HCT116 (cell line): ENCODE data around the gene KMT2C. TPM values are rescaled to one million over a fixed set of nuclear protein-coding genes. Genes with fewer than 3 reads are reported as not detected.

ENCODE experiments used
- ATAC-seq: fragments of 200-7000 bp; cut with Tn5 transposase; 2 replicates; pipeline ENCODE4 v1.9.1; 2020; ENCODE audit warnings: mild to moderate bottlenecking, moderate library complexity
- BruUV-seq: library from RNA; stranded (reverse); fragments of 400-500 nt; replicated peaks from 2 replicates; lab custom pipeline; 2021; lab: Mats Ljungman, UMichigan
- CTCF ChIA-PET: fragments of 300-600 bp; sonication (Branson Sonifier 250); formaldehyde crosslinking; loops from one replicate; lab custom pipeline; 2021; ENCODE audit warnings: antibody characterized with exemption; lab: Charles Lee
- POLR2A ChIA-PET: fragments of 300-600, 350-600 bp; sonication (Branson Sonifier 250); formaldehyde crosslinking; loops from one replicate; lab custom pipeline; 2021; ENCODE audit warnings: antibody characterized with exemption; lab: Charles Lee
- RAD21 ChIA-PET, 2 experiments: fragments of 300-600 bp; sonication (Branson Sonifier 250); formaldehyde crosslinking; loops; one replicate each; lab custom pipeline; 2023; ENCODE audit warnings: low total read pairs in 2 of 2; ENCODE audit not compliant: uncharacterized antibody in 2 of 2, unreplicated experiment in 2 of 2, low non-redundant PET in 1 of 2; lab: Charles Lee
- DNase-seq: peaks from one replicate; pipeline ENCODE4 v3.0.0-alpha.2; 2010; ENCODE audit warnings: low read depth, low spot score
- H2AFZ ChIP-seq: fragments of 200-600 bp; shearing (Covaris generic), sonication (generic); 2 replicates; pipeline ENCODE4 v1.6.1; 2017; ENCODE audit warnings: low read depth, mixed run types, mixed read lengths, antibody characterized with exemption, low read length; ENCODE audit not compliant: poor library complexity, severe bottlenecking
- H3K27ac ChIP-seq: 2 replicates; pipeline ENCODE4 v1.5.1; 2012; ENCODE audit warnings: low read depth, low read length
- H3K27me3 ChIP-seq: fragments of 200-600 bp; sonication (generic); 2 replicates; pipeline ENCODE4 v1.6.1; 2016; ENCODE audit warnings: mixed run types, low read length, mixed read lengths; ENCODE audit not compliant: insufficient read depth
- H3K36me3 ChIP-seq, 2 experiments: fragments of 200-500 bp in 1 of 2; fragments of 200-600 bp in 1 of 2; sonication (Bioruptor generic) in 1 of 2; sonication (generic) in 1 of 2; 2 replicates each; pipeline versions ENCODE4 v1.5.1 to v1.6.1; 2014 to 2016; ENCODE audit warnings: low read length in 2 of 2, inconsistent platforms in 1 of 2, mixed read lengths in 1 of 2, mixed run types in 1 of 2; ENCODE audit not compliant: insufficient read depth in 2 of 2, control insufficient read depth in 1 of 2
- H3K4me1 ChIP-seq, 2 experiments: fragments of 200-600 bp in 1 of 2; sonication (generic) in 1 of 2; 2 replicates each; pipeline versions ENCODE4 v1.5.1 to v1.6.1; 2012 to 2017; ENCODE audit warnings: low read length in 2 of 2, inconsistent platforms in 1 of 2, mild to moderate bottlenecking in 1 of 2, mixed read lengths in 1 of 2, mixed run types in 1 of 2, moderate library complexity in 1 of 2; ENCODE audit not compliant: insufficient read depth in 2 of 2, control insufficient read depth in 1 of 2
- H3K4me2 ChIP-seq: fragments of 200-600 bp; sonication (generic); 2 replicates; pipeline ENCODE4 v1.6.1; 2017; ENCODE audit warnings: mixed run types, low read length, mixed read lengths
- H3K4me3 ChIP-seq, 2 experiments: fragments of 200-600 bp in 1 of 2; sonication (generic) in 1 of 2; replicated peaks in 1 of 2; 2 replicates each; pipeline ENCODE4 v1.5.1; 2011 to 2016; ENCODE audit warnings: low read length in 2 of 2, control low read depth in 1 of 2, low read depth in 1 of 2, mild to moderate bottlenecking in 1 of 2, mixed read lengths in 1 of 2, mixed run types in 1 of 2
- H3K79me2 ChIP-seq: fragments of 200-600 bp; sonication (generic); 2 replicates; pipeline ENCODE4 v1.6.1; 2017; ENCODE audit warnings: mild to moderate bottlenecking, mixed run types, low read length, moderate library complexity, mixed read lengths; ENCODE audit not compliant: insufficient read depth
- H3K9ac ChIP-seq: fragments of 200-600 bp; sonication (generic); 2 replicates; pipeline ENCODE4 v1.6.1; 2016; ENCODE audit warnings: low read length, mixed read lengths
- H3K9me2 ChIP-seq: fragments of 200-600 bp; sonication (generic), shearing (Covaris generic); 2 replicates; pipeline ENCODE4 v1.6.1; 2017; ENCODE audit warnings: mixed run types, mild to moderate bottlenecking, moderate library complexity; ENCODE audit not compliant: insufficient read depth
- H3K9me3 ChIP-seq, 2 experiments: fragments of 200-500 bp in 1 of 2; fragments of 200-600 bp in 1 of 2; sonication (Bioruptor generic) in 1 of 2; sonication (generic) in 1 of 2; 2 replicates each; pipeline ENCODE4 v1.6.1; 2014 to 2017; ENCODE audit warnings: low read length in 2 of 2, mixed read lengths in 2 of 2, inconsistent platforms in 1 of 2, low read depth in 1 of 2, mild to moderate bottlenecking in 1 of 2, mixed run types in 1 of 2, moderate library complexity in 1 of 2; ENCODE audit not compliant: control insufficient read depth in 1 of 2, insufficient read depth in 1 of 2
- H4K20me1 ChIP-seq: fragments of 200-600 bp; sonication (generic), shearing (Covaris generic); 2 replicates; pipeline ENCODE4 v1.6.1; 2017; ENCODE audit warnings: mixed run types, mild to moderate bottlenecking, moderate library complexity; ENCODE audit not compliant: insufficient read depth
- CBX3 ChIP-seq: IDR thresholded peaks from 2 replicates; pipeline ENCODE4 v1.6.1; 2012; ENCODE audit warnings: low read depth
- CEBPB ChIP-seq: IDR thresholded peaks from 2 replicates; pipeline ENCODE4 v1.6.1; 2012; ENCODE audit warnings: low read depth
- EGR1 ChIP-seq: IDR thresholded peaks from 2 replicates; pipeline ENCODE4 v1.6.1; 2012; ENCODE audit warnings: low read depth
- ELF1 ChIP-seq: IDR thresholded peaks from 2 replicates; pipeline ENCODE4 v1.6.1; 2012; ENCODE audit warnings: low read depth, borderline replicate concordance
- EZH2 ChIP-seq: fragments of 200-600 bp; sonication (generic); IDR thresholded peaks from 2 replicates; pipeline ENCODE4 v1.6.1; 2017; ENCODE audit warnings: antibody characterized with exemption, mixed run types
- FOSL1 ChIP-seq: IDR thresholded peaks from 2 replicates; pipeline ENCODE4 v1.6.1; 2012; ENCODE audit warnings: low read depth
- POLR2AphosphoS5 ChIP-seq: IDR thresholded peaks from 2 replicates; pipeline ENCODE4 v1.6.1; 2011; ENCODE audit warnings: mild to moderate bottlenecking, low read depth, low read length, moderate library complexity
- RAD21 ChIP-seq: IDR thresholded peaks from 2 replicates; pipeline ENCODE4 v1.6.1; 2012; ENCODE audit warnings: low read depth, mild to moderate bottlenecking
- SP1 ChIP-seq: IDR thresholded peaks from 2 replicates; pipeline ENCODE4 v1.6.1; 2012; ENCODE audit warnings: low read depth
- SRF ChIP-seq: IDR thresholded peaks from 2 replicates; pipeline ENCODE4 v1.6.1; 2012; ENCODE audit warnings: low read depth
- TCF7L2 ChIP-seq: IDR thresholded peaks from 2 replicates; pipeline ENCODE4 v1.7.0; 2011; ENCODE audit warnings: borderline replicate concordance, inconsistent platforms; ENCODE audit not compliant: insufficient read depth, insufficient read length; ENCODE audit errors: extremely low read depth
- ZNF274 ChIP-seq: fragments of 200-500 bp; sonication (Bioruptor generic); IDR thresholded peaks from 2 replicates; pipeline ENCODE4 v1.6.1; 2014; ENCODE audit warnings: mild to moderate bottlenecking, low read depth, low read length, inconsistent platforms
- intact Hi-C: fragments of 100-400 bp; cut with micrococcal nuclease; formaldehyde crosslinking; loops from 2 replicates; pipeline ENCODE4 v1.10.0; 2022
- total RNA-seq: library from RNA; stranded (reverse); gene quantifications from one replicate; pipeline ENCODE4 v1.2.1, GENCODE V29; 2021; ENCODE audit not compliant: unreplicated experiment
- TF ChIP-seq, protein P1 (sequence below): IDR thresholded peaks from 2 replicates; pipeline ENCODE4 v1.6.1; 2012; ENCODE audit warnings: low read depth
- TF ChIP-seq, protein P2 (sequence below): IDR thresholded peaks from 2 replicates; pipeline ENCODE4 v1.6.1; 2012
- TF ChIP-seq, protein P3 (sequence below): IDR thresholded peaks from 2 replicates; pipeline ENCODE4 v1.6.1; 2011; ENCODE audit warnings: mild to moderate bottlenecking, low read length, moderate library complexity; ENCODE audit not compliant: insufficient replicate concordance; ENCODE audit errors: extremely low read depth

The KMT2C gene
- total RNA-seq, 1 experiment from 2014 or later: 22.9 TPM

DNA sequence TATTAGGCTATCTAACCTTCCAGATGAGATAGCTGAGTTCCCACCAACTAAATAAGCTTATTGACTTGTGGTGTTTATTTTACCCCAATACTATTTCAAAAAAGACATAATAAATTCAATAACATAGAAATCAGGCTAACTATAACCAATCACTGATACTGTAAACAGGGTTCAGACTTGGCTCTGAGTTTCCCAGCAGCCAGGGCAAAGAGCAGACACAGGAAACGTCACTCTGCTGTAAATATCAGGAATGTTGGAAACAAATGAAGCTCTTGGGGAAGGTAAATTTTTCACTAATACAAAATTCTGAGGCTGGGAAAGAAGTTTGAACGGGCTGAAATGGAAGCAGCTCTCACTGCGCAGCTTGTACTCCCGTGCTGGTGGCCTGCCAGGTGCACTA is 295.7 kb downstream of the KMT2C start:
- RAD21 ChIA-PET: no interaction called here
- intact Hi-C loops: no loop called here
- no peaks in the 10 kb centered on the region for H3K9me3 ChIP-seq
- no peaks in the 10 kb centered on the region for H3K4me1 ChIP-seq
- no peaks in the 10 kb centered on the region for H3K79me2 ChIP-seq
- H2AFZ ChIP-seq: no peak overlapping the region
- H3K9ac ChIP-seq: no peak overlapping the region
- H3K4me3 ChIP-seq: no peak overlapping the region
- no peak overlapping the region for H3K4me2 ChIP-seq
- H4K20me1 ChIP-seq: no peaks in the 10 kb centered on the region
- H3K9me2 ChIP-seq: no peaks in the 10 kb centered on the region
- TF ChIP-seq CEBPB: no peak
- TF ChIP-seq EZH2: no peak
- no peak for TF ChIP-seq POLR2AphosphoS5
- TF ChIP-seq RAD21: no peak
- TF ChIP-seq TCF7L2: no peak
- no peak for TF ChIP-seq SRF
- TF ChIP-seq SP1: no peak
- TF ChIP-seq FOSL1: no peak
- TF ChIP-seq, protein P1, sequence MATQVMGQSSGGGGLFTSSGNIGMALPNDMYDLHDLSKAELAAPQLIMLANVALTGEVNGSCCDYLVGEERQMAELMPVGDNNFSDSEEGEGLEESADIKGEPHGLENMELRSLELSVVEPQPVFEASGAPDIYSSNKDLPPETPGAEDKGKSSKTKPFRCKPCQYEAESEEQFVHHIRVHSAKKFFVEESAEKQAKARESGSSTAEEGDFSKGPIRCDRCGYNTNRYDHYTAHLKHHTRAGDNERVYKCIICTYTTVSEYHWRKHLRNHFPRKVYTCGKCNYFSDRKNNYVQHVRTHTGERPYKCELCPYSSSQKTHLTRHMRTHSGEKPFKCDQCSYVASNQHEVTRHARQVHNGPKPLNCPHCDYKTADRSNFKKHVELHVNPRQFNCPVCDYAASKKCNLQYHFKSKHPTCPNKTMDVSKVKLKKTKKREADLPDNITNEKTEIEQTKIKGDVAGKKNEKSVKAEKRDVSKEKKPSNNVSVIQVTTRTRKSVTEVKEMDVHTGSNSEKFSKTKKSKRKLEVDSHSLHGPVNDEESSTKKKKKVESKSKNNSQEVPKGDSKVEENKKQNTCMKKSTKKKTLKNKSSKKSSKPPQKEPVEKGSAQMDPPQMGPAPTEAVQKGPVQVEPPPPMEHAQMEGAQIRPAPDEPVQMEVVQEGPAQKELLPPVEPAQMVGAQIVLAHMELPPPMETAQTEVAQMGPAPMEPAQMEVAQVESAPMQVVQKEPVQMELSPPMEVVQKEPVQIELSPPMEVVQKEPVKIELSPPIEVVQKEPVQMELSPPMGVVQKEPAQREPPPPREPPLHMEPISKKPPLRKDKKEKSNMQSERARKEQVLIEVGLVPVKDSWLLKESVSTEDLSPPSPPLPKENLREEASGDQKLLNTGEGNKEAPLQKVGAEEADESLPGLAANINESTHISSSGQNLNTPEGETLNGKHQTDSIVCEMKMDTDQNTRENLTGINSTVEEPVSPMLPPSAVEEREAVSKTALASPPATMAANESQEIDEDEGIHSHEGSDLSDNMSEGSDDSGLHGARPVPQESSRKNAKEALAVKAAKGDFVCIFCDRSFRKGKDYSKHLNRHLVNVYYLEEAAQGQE: no peak
- no peak for TF ChIP-seq ELF1
- TF ChIP-seq, protein P2, sequence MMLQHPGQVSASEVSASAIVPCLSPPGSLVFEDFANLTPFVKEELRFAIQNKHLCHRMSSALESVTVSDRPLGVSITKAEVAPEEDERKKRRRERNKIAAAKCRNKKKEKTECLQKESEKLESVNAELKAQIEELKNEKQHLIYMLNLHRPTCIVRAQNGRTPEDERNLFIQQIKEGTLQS: no peak
- no peak for TF ChIP-seq ZNF274
- TF ChIP-seq, protein P3, sequence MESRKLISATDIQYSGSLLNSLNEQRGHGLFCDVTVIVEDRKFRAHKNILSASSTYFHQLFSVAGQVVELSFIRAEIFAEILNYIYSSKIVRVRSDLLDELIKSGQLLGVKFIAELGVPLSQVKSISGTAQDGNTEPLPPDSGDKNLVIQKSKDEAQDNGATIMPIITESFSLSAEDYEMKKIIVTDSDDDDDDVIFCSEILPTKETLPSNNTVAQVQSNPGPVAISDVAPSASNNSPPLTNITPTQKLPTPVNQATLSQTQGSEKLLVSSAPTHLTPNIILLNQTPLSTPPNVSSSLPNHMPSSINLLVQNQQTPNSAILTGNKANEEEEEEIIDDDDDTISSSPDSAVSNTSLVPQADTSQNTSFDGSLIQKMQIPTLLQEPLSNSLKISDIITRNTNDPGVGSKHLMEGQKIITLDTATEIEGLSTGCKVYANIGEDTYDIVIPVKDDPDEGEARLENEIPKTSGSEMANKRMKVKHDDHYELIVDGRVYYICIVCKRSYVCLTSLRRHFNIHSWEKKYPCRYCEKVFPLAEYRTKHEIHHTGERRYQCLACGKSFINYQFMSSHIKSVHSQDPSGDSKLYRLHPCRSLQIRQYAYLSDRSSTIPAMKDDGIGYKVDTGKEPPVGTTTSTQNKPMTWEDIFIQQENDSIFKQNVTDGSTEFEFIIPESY: no peak
- no peak for TF ChIP-seq CBX3
- no peak for TF ChIP-seq EGR1
- no peaks in the 10 kb centered on the region for H3K27me3 ChIP-seq
- CTCF ChIA-PET: no interaction called here
- H3K36me3 ChIP-seq: peaks cover 13 to 16% of the 10 kb centered on the region in 2 experiments; a peak in 2 of 4 replicates
- BruUV-seq: no TSS peak
- no peak for ATAC-seq
- POLR2A ChIA-PET: no interaction called here
- no peak for DNase-seq
- no peak overlapping the region for H3K27ac ChIP-seq
